GM18907 (cell line): ENCODE data around the gene LLGL2.

Source experiments
- ATAC-seq: cut with Tn5 transposase; IDR thresholded peaks from one replicate; pipeline ENCODE4 v1.9.1; 2021; ENCODE audit warnings: mild to moderate bottlenecking, moderate library complexity; ENCODE audit not compliant: unreplicated experiment

The LLGL2 gene

GRCh38 chr17:75611851-75612429 is 86.4 kb downstream of the LLGL2 start:
- no peak for ATAC-seq

DNA sequence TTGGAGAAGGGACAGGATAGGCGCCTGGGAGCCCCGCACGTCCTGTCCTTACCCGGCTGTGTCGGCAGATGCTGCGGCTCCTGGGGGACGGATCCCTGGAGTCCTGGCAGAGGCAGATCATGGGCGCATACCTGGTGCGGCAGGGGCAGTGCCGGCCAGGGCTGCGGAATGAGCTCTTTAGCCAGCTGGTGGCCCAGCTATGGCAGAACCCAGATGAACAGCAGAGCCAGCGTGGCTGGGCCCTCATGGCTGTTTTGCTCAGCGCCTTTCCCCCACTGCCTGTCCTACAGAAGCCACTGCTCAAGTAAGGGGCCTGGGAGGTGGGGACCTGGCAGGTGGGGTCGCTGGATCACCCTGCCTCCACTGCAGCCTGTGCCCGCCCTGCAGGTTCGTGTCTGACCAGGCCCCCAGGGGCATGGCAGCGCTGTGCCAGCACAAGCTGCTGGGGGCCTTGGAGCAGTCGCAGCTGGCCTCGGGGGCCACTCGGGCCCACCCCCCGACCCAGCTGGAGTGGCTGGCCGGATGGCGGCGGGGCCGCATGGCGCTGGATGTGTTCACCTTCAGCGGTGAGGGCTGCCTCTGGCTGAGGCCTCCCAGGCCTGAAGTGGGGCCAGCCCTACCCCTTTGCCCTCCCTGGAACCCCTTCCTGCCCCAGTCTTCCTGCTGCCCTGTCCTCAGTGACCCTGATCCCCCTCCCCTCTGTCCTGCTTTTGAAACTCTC is 87.6 kb downstream of the LLGL2 start:
- ATAC-seq, result no peak

- ATAC-seq, result no peak
Observed at GRCh38 chr17:75614006-75614405, 88.5 kb downstream of the LLGL2 start.

GRCh38 chr17:75614556-75615270 is 89.2 kb downstream of the LLGL2 start:
- ATAC-seq, result no peak

- ATAC-seq, result no peak
Observed at GRCh38 chr17:75615301-75615700, 89.8 kb downstream of the LLGL2 start.

DNA sequence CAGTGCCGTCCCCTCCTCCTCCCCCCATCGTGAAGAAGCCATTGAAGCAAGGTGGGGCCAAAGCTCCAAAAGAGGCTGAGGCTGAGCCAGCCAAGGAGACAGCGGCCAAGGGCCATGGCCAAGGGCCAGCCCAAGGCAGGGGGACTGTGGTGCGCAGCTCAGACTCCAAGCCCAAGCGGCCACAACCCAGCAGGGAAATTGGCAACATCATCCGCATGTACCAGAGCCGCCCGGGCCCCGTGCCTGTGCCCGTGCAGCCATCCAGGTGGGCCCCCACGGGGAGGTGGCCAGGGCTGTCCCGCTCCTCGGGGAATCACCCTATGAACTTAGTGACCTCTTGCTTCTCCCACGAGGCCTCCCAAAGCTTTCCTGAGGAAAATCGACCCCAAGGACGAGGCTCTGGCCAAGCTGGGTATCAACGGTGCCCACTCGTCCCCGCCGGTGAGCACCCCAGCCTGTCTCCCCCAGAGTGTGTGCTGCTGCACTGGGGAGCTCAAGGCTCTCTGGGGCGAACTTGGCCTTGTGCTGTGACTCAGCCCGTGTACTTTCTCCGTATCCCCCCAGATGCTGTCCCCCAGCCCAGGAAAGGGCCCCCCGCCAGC is 91.1 kb downstream of the LLGL2 start:
- no peak for ATAC-seq

DNA sequence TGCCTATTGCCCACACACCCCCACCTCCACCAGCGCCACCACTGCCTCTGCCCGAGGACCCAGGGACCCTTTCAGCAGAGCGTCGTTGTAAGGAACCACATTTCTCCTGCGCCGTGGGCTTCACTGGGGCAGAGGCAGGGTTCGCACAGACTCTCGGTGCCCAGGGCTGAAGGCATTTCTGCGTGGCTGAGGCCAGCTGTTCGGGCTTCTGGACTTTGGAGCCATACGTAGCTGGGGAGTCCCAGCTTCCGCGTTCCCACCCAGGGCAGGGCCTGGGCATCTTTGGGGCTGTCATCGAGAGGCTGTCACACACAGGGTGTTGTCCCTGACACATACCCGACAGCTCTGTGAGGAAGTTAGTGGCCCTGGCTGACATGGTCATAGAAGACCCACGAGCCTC is 91.7 kb downstream of the LLGL2 start:
- no peak for ATAC-seq

GRCh38 chr17:75617675-75618074 is 92.2 kb downstream of the LLGL2 start:
- ATAC-seq, result no peak

DNA sequence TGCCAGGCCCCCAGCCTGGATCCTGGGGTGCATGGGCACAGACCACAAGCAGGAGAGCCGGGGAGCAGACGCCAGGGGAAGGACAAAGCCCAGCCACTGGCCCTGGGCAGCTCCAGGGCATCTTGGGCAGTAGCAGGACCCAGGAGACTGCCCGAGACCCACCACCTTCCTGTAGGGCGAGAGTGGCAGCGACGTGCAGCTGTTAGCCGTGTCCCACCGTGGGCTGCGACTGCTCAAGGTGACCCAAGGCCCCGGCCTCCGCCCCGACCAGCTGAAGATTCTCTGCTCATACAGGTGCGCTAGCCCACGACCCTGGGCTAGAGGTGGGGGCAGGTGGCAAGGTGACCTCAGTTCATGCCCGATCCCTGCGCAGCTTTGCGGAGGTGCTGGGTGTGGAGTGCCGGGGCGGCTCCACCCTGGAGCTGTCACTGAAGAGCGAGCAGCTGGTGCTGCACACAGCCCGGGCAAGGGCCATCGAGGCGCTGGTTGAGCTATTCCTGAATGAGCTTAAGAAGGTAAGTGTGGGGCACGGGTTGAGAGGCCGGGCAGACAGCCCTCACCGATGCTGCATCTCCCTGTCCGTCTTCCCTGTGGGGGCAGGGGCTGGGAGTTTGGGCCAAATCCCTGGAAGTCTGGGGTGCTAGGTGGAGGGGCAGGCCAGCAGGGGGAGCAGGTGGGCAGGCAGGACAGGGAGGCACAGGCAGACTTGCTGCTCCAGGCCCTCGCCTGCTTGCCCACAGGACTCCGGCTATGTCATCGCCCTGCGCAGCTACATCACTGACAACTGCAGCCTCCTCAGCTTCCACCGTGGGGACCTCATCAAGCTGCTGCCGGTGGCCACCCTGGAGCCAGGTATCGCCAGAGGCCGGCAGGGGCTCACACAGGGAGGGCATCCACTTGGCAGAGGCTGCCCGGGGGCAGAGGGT is 94.3 kb downstream of the LLGL2 start:
- ATAC-seq, result no peak

DNA sequence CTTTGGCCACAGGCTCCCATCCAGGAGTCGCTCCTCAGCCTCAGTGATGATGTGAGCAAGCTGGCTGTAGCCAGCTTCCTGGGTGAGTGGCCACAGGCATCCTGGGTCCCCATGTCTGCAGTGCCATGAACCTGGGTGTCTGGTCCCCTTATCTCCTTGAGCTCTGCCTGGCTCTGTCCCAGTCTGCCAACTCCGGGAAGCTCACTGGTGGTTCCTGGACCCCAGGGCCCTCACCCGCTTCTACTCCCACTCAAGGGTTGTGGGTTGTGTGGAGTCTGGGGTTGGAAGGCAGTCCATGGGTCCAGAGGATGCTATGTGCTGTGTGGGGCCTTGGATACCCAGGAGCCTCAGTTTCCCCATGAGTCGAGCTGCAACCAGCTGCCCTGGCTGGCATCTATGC is 96.0 kb downstream of the LLGL2 start:
- no peak for ATAC-seq

DNA sequence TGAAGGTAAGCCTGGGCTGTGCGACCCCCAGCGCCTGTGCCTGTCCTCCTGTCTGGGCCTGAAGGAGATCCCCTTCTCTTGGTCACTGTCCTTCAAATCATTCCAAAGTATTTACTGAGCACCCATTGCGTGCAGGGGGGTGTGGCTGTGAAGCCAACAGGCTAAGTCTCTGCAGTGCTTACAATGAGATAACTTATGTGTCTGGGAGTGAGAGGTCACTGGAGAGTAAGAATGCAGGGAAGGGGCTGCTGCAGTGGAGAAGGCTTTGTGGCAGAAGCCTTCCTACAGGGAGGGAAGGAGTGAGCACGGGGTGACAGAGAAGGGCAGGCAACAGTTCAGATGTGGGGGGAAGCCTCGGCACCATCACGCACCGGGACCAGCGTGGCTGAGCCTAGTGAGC is 96.6 kb downstream of the LLGL2 start:
- ATAC-seq, result no peak

- no peak for ATAC-seq
Observed at GRCh38 chr17:75622771-75623273, 97.3 kb downstream of the LLGL2 start.

GRCh38 chr17:75623386-75623785 is 97.9 kb downstream of the LLGL2 start:
- no peak for ATAC-seq

- no peak for ATAC-seq
Observed at GRCh38 chr17:75624021-75624420, 98.5 kb downstream of the LLGL2 start.
